Stimulated activated CD8-positive, alpha-beta memory T cell treated with anti-CD3 and anti-CD28 coated beads, Interleukin-4, amount 100 ng/mL, for 48 hours (primary cell): ENCODE measurements around the gene TCF19.
"Not testable (repeated sequence)": the region's sequence is repeated elsewhere in the genome, so short reads cannot be mapped to it uniquely, and the experiment has no call there.

Experiments used
- DNase-seq: peaks from one replicate; pipeline ENCODE4 v3.0.0-alpha.2; 2020

TCF19 gene

DNA sequence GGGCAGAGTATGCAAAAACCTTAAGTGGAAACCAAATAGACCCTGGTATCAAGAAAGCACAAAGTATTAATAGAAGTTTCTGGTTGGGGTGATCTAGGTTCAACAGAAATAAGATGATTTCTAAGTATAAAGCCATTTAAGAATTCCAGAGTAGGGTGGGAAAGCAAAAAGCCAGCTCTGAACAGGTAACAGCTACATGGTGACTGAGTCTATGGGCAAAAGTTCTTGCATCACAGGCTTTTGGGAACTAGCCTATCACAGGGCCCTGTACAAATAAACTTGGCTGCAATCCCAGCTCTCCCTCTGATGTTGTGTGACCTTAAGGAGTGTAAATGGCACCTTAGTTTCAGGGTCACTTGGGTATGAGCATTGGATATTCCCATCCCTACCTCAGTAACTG is 5.5 kb downstream of the TCF19 start:
- DNase-seq, result no peak

DNA sequence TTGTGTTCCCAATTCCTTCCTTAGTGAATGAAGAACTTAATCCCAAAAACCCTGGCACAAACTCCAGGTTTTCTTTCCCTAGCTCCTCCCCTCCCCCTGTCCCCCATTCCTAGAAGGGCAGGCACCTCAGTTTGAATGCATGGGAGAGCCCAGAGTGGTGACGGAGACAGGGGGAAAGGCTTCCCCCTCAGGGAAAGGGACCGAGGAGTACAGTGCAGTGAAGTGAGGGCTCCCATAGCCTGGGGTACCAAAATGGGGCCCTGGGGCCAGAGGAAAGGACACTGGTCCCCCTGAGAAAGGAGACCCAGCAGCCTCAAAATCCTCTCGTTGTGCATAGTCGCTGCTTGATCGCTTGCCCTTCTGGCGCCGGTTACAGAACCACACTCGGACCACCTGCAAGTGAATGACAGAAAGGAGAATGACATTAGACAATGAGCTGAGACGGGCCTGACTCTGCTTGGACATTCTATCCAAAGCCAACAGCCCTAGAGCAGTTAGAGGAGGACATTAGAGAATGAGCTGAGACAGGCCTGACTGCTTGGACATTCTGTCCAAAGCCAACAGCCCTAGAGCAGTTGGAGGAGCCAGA is 6.2 kb downstream of the TCF19 start:
- DNase-seq, result not testable (repeated sequence)

DNA sequence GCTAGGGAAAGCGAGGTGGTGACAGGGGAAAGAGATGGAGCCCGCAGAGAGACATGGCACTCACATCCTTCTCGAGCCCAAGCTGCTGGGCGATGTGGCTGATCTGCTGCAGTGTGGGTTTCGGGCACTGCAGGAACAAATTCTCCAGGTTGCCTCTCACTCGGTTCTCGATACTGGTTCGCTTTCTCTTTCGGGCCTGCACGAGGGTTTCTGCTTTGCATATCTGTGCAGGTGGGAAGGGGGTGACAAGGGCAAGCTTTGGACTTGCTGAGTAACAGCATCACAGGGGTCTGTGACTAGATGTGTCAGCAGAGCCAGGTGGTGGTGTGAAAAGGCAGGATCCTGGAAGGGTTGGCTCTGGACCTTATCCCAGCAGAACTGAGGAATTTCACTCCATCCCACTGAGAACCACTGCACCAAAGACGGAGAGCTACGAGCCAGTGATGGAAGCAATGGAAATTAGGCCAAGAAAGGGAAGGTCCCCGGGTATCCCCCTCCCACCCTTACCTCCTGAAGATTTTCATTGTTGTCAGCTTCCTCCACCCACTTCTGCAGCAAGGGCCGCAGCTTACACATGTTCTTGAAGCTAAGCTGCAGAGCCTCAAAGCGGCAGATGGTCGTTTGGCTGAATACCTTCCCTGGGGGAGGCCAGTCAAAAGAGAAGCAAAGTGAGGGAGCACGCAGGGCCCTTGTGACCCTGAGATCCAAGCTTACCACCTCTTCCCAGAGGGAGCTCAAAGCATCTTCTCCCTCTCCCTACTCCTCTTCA is 6.9 kb downstream of the TCF19 start:
- DNase-seq, result not testable (repeated sequence)

DNA sequence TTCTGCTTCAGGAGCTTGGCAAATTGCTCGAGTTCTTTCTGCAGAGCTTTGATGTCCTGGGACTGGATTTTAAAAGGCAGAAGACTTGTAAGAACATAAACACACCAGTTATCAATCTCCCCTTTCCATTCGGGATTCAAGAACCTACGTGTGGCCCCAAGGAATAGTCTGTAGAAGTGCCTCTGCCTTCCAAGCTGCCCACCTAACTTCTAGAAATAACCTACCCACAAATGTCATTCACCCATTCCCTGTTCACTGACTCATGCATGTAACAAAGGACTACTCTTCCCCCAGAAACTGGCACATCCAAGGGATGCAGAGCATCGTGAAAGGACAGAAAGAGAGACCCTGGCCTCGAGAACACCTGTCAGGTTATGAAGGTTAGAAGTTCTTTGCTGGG is 7.6 kb downstream of the TCF19 start:
- no peak for DNase-seq

DNA sequence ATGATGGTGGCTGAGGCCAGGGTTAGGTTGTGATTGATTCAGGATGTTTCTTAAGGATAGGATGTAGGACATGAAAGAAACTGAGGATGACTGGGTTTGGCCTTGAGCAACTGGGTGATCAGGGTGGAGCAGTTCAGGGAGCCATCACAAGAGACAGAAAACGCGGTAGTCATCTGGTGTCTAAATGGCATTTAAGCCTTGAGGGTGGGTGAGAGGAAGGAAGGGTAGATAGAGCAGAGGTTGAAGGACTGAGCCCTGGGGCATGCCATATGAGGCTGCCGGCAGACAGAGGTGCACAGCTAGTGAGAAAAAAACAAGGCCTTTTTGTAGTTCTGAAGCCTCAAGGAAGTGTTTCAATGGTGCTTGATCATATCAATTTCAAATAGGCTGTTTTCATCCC is 10.2 kb downstream of the TCF19 start:
- DNase-seq, result no peak

- DNase-seq, result no peak
Observed at GRCh38 chr6:31169123-31169857, 10.9 kb downstream of the TCF19 start.

GRCh38 chr6:31169858-31170599 is 11.6 kb downstream of the TCF19 start:
- not testable (repeated sequence) for DNase-seq

DNA sequence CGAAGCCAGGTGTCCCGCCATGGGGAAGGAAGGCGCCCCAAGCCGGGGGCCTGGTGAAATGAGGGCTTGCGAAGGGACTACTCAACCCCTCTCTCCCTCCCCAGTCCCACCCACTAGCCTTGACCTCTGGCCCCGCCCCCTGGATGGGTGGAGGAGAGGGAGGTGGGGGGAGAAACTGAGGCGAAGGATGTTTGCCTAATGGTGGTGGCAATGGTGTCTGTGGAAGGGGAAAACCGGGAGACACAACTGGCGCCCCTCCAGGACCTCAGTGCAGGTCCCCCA is 12.2 kb downstream of the TCF19 start, which contains the start of gene POU5F1:
POU5F1 (minus strand) TSS at position 83 of the 282 bp plus-strand sequence; CDS start at position 21, 62 bp downstream.
- no peak for DNase-seq

DNA sequence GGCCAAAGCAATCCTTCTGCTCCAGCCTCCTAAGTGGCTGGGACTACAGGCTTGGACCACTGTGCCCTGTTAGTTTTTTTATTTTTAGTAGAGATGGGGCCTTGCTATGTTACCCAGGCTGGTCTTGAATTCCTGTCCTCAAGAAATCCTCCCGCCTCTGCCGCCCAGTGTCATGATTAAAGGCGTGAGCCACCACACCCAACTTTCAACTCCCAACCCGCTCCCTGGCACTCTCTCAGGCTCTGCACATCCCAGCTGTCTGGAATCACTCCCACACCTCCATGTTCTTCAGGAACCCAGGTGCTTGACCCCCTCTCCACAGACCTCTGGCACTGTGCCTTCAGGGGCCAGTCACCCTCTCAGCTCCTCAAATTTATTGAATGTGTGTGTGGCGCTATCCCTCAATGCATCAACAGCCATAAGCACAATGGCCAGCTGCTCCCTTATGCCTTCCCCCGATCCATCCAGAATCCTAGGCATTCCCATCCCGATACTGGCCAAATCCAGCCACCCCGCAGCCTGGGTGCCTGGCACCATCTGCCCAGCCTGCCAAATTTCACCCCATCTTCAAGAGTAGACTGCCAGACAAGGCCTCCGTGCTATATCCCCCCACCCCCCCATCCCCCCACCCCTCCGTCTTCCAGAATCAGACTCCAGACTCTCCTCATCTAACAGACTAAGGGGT is 12.7 kb downstream of the TCF19 start:
- no peak for DNase-seq

DNA sequence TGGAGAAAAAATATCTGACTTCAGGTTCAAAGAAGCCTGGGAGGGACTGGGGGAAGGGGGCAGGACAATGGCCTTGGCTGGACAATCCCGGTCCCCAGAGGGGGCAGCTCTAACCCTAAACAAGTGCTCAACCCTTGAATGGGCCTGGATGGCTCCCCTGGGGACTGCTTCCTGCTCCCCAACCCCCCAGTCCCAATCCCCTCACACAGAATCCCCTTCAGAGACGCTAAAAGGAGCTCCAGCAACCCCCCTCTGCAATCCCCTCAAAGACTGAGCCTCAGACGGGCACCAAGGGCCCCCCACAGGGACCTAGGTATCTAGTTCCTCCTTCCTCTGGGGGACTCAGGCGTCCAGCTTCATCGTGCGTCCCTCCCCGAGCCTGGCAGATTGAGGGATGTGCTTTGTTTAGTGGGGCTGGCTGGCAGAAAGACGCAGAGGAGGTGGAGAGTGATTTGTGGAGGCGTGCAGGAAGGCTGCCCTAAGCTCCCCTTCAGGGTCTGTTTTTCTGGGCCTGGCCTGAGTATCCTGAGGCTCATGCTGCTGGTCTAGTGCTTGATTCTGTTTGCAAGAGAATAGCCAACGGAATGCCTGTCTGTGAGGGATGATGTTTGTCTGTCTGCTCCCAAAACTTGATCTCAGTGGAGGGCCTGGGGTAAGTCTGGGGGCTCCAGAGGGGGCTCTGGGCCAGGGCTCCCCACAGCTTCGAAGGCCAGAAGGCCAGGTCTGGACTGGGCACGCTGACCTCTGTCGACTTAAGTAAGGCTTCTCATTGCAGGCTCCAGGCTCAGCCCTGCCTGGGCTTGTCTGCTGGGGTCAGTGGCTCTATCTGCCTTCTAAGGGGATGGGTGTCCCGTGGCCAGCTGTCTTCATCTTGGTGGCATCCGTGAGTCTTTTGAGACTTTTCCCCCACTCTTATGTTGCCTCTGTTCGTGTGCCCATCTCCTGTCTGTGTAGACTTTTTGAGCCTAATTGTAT is 13.8 kb downstream of the TCF19 start:
- DNase-seq, result no peak

GRCh38 chr6:31172973-31173384 is 14.6 kb downstream of the TCF19 start:
- no peak for DNase-seq

- DNase-seq, result no peak
Observed at GRCh38 chr6:31173406-31173805, 15.0 kb downstream of the TCF19 start.

- no peak for DNase-seq
Observed at GRCh38 chr6:31174378-31174777, 16.0 kb downstream of the TCF19 start.

- no peak for DNase-seq
Observed at GRCh38 chr6:31175971-31176370, 17.6 kb downstream of the TCF19 start.

- DNase-seq, result no peak
Observed at GRCh38 chr6:31178143-31179041, 20.0 kb downstream of the TCF19 start.

GRCh38 chr6:31179042-31179386 is 20.6 kb downstream of the TCF19 start:
- DNase-seq, result no peak

GRCh38 chr6:31179896-31180295 is 21.5 kb downstream of the TCF19 start:
- DNase-seq, result no peak

DNA sequence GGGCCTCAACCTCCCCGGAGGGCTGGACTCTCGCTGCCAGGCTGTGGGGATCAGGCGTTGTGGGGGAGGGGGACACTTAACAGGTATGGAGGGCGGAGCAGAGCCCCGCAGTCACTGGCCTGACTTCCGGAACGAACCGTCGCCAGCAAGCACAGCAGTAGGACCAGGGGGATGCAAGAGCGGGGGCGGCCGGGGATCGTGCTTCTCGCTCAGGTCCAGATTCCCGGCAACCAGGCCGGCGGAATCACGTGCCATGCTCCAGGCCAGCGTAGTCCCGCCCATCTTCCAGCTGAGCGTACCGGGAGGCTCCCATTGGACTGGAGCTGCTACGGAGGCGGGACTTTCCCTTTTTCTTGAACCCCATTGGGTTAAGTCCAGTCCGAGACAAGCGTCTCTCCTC is 22.1 kb downstream of the TCF19 start:
- DNase-seq, result peak; percentile 66

DNA sequence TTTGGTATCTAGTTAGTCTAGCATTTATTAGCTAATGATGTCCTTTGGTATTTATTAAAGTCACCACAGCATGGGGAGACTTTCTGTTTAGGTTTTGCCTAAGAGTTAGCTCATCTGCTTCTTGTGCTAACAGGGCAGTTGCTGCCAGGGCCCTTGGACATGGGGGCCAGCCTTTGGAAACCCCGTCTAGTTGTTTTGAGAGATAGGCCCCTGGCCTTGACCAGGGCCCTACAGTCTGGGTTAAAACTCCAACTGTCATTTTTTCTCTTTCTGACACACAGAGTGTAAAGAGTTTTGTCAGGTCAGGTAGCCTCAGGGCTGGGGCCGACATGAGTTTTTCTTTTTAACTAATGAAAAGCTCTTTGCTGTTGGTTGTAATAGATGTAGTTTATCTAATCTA is 24.9 kb downstream of the TCF19 start:
- not testable (repeated sequence) for DNase-seq

GRCh38 chr6:31183859-31184258 is 25.5 kb downstream of the TCF19 start:
- not testable (repeated sequence) for DNase-seq

- not testable (repeated sequence) for DNase-seq
Observed at GRCh38 chr6:31185695-31186051, 27.3 kb downstream of the TCF19 start.
